GM19238 (cell line): ENCODE measurements around the gene CATSPER4.
"Not testable (repeated sequence)": the region's sequence is repeated elsewhere in the genome, so short reads cannot be mapped to it uniquely, and the experiment has no call there.

Experiments used
- DNase-seq: peaks from one replicate; pipeline ENCODE4 v3.0.0; 2011; ENCODE audit warnings: low spot score; ENCODE audit not compliant: insufficient read length

Gene CATSPER4

DNA sequence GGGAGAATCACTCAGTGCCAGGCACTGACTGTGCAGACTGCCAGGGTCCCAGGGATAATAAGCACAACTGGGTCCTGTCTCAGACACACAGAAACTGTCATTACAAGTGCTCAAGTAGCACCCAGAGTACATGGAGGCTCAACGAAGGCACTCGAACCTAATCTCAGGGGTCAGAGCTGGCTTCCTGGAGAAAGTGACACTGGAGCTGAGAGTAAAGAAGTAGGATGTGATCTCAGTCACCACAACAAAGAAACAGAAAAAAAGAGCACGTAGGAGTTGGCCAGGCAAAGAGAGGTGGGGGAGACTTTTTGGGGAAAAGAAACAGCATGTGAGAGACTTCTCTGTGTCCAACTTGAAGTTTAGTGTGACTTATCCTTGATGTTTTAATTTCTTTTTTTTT lies 1.3 kb downstream of the CATSPER4 start:
- DNase-seq: no peak

GRCh38 chr1:26195805-26196204 lies 5.4 kb downstream of the CATSPER4 start:
- DNase-seq: no peak

DNA sequence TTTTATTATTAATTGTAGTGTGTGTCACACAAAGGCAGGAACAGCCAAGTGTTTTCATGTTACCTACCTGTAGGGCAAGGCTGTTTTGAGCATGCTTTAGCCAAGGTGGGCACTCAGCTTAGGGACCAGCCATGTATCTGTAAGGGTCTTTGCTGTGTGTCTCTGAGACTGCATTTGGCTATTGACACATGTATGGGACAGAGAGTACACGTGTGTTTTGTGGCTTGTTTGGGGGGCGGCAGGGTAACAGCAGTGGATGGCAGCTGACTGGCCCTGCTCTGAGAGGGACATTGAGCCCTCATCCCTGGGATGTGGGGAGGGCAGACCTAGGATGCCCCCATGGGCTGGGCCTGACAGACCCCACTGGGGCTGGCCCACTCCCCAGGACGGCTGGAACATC lies 6.9 kb downstream of the CATSPER4 start:
- no peak for DNase-seq

DNA sequence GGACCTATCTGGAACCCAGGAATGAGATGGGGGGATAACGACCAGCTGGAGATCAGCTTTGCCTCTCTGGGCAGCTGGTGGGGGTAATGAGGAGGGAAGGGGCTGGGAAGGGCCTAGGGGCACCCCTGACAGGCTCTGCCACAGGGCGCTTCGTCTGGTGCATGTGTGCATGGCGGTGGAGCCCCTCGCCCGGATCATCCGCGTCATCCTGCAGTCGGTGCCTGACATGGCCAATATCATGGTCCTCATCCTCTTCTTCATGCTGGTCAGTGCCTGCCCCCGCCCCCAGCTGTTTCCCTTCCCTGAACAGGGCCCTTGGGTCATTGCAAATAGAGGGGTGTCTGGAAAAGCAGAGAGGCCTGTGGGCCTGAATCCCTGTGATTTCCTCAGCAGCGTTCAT lies 7.4 kb downstream of the CATSPER4 start:
- no peak for DNase-seq

GRCh38 chr1:26200413-26200812 lies 10.0 kb downstream of the CATSPER4 start:
- DNase-seq: no peak

DNA sequence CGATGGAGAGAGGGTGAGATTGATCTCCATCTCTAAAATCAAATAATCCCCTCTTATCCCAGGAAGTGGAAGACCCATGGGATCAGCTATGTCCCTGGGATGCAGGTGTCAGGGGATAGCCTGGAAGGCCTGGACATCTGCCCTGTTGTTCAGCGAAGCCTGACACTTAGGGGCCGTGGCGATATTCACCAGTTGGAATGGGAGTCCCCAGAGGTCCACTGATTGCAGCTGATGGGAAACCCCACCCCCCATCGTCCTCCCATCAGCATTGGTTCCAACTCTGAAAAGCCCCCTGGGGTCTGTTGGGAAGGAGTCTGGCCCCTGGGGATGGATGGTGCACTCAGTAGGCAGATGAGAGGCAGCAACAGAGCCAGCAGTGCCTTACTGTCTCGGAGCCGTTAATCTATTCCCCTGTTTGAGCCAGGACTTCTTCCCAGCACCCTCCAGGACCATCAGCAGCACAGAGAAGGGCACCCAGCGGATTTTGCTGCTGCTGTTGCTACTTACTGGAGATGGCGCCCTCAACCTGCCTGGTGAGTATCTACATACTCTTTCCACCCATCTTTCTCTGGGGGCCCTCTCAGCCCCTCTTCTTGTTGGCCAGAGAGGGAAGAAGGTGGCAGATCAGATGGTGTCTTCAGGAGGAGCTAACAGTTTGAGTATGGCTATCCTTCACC lies 13.4 kb downstream of the CATSPER4 start:
- DNase-seq: no peak

- DNase-seq: no peak
Measured at GRCh38 chr1:26210147-26210870, 19.9 kb downstream of the CATSPER4 start.

- no peak for DNase-seq
Measured at GRCh38 chr1:26212726-26213125, 22.3 kb downstream of the CATSPER4 start.

- no peak for DNase-seq
Measured at GRCh38 chr1:26213335-26213905, 23.0 kb downstream of the CATSPER4 start.

DNA sequence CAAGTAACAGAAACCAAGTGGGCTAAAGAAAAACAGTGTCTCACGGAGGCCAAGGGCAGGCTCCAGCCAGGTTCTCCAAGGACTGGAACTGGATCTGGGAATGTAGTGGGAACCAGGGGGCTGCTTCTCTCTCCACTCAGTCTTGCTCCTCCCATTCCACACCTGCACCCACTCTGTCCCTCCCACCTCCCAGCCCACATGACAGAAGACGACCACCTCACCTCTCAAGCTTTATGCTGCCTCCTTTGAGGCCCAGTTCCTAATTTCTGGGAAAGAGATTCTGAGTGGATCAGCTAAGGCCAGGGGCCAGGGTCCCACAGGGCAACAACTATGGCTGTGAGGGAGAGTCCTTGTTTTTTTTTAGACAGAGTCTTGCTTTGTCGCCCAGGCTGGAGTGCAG lies 24.8 kb downstream of the CATSPER4 start:
- no peak for DNase-seq

GRCh38 chr1:26218906-26219494 lies 28.6 kb downstream of the CATSPER4 start:
- no peak for DNase-seq

GRCh38 chr1:26220199-26220912 lies 30.0 kb downstream of the CATSPER4 start:
- DNase-seq: no peak

- DNase-seq: no peak
Measured at GRCh38 chr1:26221094-26221493, 30.7 kb downstream of the CATSPER4 start.

GRCh38 chr1:26224606-26225005 lies 34.2 kb downstream of the CATSPER4 start:
- no peak for DNase-seq

DNA sequence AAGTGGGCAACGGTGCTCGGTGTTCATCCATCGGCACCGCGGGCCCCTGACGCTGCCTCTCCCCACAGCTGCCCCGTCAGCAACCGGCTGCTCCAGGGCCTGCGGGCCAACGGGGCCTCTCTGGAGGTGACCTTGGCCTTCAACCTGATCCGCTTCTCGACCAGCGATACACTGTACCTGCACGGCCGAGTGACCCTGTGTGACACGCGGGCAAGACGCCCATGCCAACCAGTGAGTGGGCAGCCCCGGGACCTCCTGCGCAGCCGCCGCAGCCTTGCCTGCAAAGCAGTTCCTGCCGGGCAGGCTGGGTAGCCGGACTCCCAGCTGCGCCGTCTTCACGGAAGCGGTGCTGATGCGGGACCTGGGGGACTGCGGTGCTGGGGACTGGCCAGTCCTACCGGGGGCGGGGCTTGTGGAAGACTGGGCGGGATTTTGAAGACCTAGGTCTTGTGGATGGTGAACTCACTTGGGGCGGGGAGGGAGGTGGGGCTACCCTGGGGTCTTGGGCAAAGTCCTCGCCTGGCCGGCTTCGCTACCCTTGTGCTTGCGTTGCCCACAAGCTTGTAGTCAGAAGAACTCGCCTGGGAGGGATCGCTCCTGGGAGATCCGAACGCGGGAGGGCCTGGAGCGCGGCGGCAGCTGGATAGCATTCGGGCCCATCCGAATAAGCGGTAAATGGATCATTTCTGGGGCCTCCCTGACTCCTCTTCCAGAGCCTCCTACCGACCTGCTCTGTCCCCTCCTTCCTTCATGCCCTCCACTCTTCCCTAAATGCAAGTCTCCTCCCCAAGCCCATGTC lies 34.8 kb downstream of the CATSPER4 start:
- DNase-seq: no peak

DNA sequence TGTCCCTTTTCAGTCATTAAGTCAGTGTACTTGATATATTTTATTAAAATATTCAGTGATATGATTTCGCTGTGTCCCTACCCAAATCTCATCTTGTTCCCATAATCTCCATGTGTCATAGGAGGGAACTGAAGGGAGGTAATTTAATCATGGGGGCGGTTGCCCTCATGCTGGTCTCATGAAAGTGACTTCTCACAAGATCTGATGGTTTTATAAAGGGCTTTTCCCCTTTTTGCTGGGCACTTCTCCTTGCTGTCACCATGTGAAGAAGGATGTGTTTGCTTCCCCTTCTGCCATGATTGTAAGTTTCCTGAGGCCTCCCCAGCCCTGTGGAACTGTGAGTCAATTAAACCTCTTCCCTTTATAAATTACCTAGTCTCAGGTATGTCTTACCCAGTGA lies 40.3 kb downstream of the CATSPER4 start:
- DNase-seq: not testable (repeated sequence)

DNA sequence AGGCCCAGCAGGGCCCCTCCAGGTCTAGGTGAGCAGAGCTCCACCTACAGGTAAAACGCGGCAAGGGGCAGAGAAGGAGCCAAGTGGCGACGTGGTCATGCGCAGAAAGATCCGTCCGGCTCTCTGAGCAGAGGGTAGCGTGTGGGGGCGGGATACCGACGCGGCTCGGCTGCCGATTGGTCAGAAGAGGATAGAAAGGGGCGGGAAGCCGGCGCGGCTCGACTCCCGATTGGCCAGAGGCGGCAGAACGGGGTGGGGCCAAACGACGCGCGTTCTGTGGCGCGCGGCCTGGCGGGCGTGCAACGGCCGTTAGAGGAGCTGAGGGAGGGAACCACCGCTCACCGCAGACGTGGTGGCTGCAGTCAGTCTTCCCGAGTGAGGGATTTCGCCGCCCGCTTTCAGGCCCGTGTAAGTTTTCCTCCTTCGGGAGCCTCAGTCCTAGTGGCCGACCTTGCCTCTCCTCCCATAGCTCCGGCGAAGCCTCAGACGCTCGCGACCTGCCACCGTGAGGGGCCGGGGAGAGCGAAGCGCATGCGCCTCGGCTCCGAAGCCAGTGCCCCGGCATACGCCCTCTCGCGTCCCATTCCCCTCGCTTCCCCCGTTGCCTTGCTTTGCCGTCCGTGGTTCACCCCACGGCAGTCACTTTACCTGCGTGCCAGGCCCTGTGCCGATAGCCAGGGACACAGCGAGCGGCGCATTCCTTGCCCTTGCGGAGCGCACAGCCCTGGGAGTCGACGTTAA lies 43.7 kb downstream of the CATSPER4 start, which contains the start of gene CEP85:
CEP85 (plus strand) TSS at position 298 of the 741 bp plus-strand sequence. CDS start 5,584 bp downstream, outside the sequence.
- DNase-seq: peak; percentile 97

DNA sequence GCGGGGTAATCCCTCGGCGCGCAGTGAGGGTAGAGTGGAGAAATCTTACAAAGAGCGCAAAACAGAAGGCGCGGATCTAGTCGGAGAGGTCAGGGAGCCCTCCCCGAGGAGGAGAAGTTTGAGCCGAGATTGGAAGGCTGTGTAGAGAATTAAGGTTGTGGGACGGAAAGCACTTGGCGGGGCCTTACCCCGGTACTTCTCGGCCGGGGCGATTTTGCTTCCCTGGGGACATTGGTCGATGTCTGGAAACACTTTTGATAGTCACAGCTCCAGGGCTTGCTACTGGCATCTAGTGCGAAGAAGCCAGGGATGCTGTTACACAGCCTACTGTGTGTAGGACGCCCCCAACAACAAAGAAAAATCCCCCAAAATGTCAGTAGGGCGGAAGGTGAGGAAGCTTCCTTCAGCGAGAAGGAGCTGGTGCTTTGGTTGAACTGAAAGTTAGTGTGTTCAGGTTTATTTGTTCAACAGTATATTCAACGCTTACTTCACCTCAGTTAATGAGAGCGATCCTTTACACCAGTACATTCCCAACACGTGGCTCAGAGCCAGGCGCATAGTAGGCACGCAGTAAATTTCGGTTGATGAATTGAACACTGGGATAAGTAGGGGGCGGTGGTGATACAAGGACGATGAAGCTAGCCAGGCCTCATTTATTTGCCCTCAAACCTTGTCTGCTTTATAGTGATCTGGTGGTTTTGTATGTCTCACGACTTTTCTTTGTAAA lies 44.4 kb downstream of the CATSPER4 start:
- no peak for DNase-seq

- no peak for DNase-seq
Measured at GRCh38 chr1:26237230-26237966, 47.0 kb downstream of the CATSPER4 start.
